Fibroblast of pulmonary artery (primary cell): Measurements from ENCODE around the gene CMTM6.
"Not testable (repeated sequence)": the region's sequence is repeated elsewhere in the genome, so short reads cannot be mapped to it uniquely, and the experiment has no call there.

Experiments used
- DNase-seq: peaks from one replicate; pipeline ENCODE4 v3.0.0-alpha.2; 2010; ENCODE audit warnings: low read depth
- H3K4me3 ChIP-seq: replicated peaks from 2 replicates; pipeline ENCODE4 v1.5.1; 2011; ENCODE audit warnings: low read depth, mild to moderate bottlenecking, control low read depth, low read length, moderate library complexity
- TF ChIP-seq, protein P1 (sequence below): IDR thresholded peaks from 2 replicates; pipeline ENCODE4 v1.5.1; 2011; ENCODE audit warnings: mild to moderate bottlenecking, control low read depth, low read length, inconsistent platforms; ENCODE audit errors: missing control alignments

The CMTM6 gene

DNA sequence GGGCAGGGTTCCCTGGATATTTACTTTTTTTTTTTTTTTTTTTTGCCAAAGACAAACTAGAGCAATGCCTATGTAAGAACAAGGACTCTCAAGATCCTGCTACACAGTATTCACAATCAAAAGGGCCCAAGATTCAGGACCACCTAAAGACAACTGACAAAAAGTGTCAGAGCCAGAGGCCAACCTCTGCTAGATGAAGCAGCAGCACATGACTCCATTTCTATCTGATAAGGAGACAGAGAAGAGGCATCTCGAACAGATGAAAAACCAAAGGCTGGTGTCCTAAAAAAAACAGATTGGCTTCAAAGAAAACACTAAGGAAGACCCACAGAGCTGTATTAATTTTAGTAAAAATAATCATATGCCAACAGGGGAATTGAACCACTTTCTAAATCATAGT lies 20.0 kb downstream of the CMTM6 start:
- TF ChIP-seq, protein P1, sequence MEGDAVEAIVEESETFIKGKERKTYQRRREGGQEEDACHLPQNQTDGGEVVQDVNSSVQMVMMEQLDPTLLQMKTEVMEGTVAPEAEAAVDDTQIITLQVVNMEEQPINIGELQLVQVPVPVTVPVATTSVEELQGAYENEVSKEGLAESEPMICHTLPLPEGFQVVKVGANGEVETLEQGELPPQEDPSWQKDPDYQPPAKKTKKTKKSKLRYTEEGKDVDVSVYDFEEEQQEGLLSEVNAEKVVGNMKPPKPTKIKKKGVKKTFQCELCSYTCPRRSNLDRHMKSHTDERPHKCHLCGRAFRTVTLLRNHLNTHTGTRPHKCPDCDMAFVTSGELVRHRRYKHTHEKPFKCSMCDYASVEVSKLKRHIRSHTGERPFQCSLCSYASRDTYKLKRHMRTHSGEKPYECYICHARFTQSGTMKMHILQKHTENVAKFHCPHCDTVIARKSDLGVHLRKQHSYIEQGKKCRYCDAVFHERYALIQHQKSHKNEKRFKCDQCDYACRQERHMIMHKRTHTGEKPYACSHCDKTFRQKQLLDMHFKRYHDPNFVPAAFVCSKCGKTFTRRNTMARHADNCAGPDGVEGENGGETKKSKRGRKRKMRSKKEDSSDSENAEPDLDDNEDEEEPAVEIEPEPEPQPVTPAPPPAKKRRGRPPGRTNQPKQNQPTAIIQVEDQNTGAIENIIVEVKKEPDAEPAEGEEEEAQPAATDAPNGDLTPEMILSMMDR, result no peak
- H3K4me3 ChIP-seq, result no peak overlapping the region
- no peak for DNase-seq

DNA sequence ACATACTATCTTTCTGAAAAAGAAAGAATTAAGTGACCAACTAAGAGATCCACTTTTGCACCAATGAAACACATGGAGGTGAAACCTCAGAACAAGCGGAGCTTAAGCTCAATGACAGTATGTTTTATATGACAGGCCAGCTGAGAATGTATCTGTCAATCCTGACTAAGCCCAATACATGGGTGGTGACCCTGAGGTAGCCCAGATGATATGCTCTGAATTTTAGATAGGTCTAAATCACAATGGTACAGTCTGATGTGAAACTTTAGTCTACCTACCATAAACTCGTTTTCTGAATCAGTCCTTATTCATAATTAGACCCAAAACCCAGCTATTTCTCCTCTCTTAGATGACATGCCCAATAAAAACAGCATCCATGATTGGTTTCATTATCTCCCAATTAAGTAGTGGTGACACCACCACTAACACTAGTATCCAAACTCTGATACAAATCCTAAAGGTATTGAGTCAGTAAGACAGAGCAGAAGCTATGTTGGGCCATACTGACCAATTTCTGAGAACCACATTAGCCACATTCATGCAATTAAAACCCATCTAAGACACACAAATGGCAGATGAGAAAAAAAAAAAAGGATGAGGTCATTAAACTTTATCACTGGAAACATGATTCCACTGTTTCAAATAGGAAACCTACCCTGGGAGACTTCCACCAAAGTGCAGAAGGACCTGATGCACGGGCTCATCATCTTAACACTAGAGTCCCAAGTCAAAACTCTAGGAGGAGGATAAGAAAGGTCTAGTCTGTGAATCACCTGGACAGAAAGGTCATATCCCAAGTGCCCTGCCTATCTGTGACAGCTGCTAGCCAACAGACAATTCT lies 20.6 kb downstream of the CMTM6 start:
- H3K4me3 ChIP-seq, result no peak overlapping the region
- TF ChIP-seq, protein P1, result no peak
- DNase-seq, result no peak

DNA sequence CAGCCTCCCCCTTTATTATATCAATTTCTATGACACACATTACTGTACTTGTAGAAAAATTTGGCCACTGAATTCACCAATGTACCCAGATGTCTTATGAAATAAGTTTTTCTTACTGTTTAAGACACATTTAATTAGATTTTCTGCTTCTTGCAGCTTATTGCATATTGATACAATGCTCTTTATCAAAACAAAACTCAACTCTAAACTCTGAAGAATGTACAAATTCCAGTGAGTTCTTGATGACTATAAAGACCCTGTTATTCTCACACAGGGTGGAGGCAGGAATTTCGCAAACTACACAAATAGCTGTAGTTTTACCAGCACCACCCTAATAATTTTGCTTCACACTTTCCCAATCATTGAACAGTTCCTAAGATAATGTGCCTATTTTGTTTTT lies 22.0 kb downstream of the CMTM6 start:
- TF ChIP-seq, protein P1, result no peak
- DNase-seq, result peak; percentile 38

DNA sequence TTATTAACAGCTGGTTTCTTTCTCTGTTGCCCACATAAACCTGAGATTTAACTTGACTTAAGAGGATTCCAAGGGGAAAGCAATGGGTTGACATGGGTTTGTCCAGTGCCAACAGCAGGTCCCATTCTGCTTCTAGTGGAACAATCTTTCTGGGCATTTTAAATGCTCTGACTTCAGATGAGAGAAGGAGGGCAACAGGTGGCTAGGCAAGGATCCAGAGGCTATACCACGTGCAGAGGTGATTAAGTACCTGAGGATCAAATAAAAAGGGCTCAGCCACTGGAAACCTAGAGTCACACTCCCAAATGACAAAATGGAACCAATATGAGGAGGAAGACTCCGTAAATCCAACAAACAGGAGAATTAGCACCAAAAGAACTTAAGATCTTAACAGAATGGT lies 28.5 kb downstream of the CMTM6 start:
- DNase-seq, result no peak
- H3K4me3 ChIP-seq, result no peak overlapping the region
- TF ChIP-seq, protein P1, result no peak

More for the DNA sequence above, 22.0 kb downstream of the CMTM6 start:
- no peak overlapping the region for H3K4me3 ChIP-seq

DNA sequence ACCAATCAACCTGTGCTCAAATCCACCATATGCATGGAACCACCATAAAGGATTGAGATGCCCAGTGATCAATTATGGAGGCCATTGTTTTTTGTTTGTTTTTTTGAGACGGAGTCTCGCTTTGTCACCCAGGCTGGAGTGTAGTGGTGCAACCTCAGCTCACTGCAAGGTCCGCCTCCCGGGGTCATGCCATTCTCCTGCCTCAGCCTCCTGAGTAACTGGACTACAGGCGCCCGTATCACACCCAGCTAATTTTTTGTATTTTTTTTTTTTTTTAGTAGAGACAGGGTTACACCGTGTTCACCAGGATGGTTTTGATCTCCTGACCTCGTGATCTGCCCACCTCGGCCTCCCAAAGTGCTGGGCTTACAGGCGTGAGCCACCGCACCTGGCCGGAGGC lies 30.5 kb downstream of the CMTM6 start:
- not testable (repeated sequence) for DNase-seq, H3K4me3 ChIP-seq

DNA sequence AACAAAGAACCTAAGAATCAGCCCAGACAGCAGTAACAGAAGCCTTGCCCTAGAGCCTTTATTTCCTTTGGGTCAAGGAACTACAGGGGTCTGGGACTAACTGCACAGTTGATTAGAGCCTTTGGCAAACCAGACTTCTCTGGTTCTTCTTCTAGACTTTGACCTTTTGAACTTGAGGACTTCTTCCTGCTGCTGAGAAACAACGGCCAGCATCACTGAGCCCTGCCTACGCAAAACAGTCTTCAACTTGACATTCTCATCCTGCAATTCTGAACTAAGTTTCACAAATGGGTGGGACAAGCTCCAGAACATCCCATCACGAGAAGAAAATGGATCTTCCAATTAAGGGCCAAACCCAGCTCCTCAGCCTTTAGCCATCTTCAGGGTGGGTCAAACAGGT lies 31.4 kb downstream of the CMTM6 start:
- H3K4me3 ChIP-seq, result no peak overlapping the region
- TF ChIP-seq, protein P1, result no peak
- DNase-seq, result no peak

DNA sequence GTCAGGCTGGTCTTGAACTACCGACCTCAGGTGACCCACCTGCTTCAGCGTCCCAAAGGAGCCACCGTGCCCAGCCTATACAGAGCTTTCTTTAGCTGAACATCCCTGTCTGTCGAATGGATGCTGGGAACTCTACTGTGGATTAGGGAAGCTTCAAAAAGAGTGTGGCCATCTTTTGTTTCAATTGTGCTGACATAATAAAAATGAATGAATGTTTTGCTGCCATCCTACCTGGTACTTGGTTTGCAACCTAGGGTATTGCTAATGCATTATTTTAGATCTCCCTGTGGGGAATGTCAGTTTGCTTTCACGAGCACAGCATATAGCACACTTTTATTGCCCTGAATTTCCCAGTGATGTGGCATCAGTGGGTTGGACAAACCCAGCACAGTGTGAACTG lies 32.3 kb downstream of the CMTM6 start:
- DNase-seq, result no peak
- TF ChIP-seq, protein P1, result no peak
- no peak overlapping the region for H3K4me3 ChIP-seq
